Measurements from ENCODE around the gene ANKRD16. TPM values are rescaled to one million over a fixed set of nuclear protein-coding genes. Genes with fewer than 3 reads are reported as not detected.
A peak's percentile ranks its signal among the peaks of the same experiment; 100 is the strongest.
"Not testable (repeated sequence)": the region's sequence is repeated elsewhere in the genome, so short reads cannot be mapped to it uniquely, and the experiment has no call there.

Gene ANKRD16
- total RNA-seq, 1 donor from 2014 or later, result 6.0 TPM

GRCh38 chr10:5903563-5903962, 13.9 kb upstream of the ANKRD16 start:
- DNase-seq (ENCODE audit: low spot score), result no peak

GRCh38 chr10:5902511-5903274, 13.0 kb upstream of the ANKRD16 start:
- DNase-seq (ENCODE audit: low spot score), result no peak

GRCh38 chr10:5900247-5900646, 10.6 kb upstream of the ANKRD16 start:
- no peak for DNase-seq (ENCODE audit: low spot score)

- no peak for DNase-seq (ENCODE audit: low spot score)
Measured at GRCh38 chr10:5898163-5898562, 8.5 kb upstream of the ANKRD16 start.

GRCh38 chr10:5897504-5897903, 7.8 kb upstream of the ANKRD16 start:
- no peak for DNase-seq (ENCODE audit: low spot score)

GRCh38 chr10:5897053-5897340, 7.3 kb upstream of the ANKRD16 start:
- no peak for DNase-seq (ENCODE audit: low spot score)

- no peak for DNase-seq (ENCODE audit: low spot score)
Measured at GRCh38 chr10:5896208-5897052, 6.7 kb upstream of the ANKRD16 start.

GRCh38 chr10:5895804-5896203, 6.1 kb upstream of the ANKRD16 start:
- DNase-seq (ENCODE audit: low spot score), result no peak

- no peak for DNase-seq (ENCODE audit: low spot score)
Measured at GRCh38 chr10:5895365-5895764, 5.7 kb upstream of the ANKRD16 start.

GRCh38 chr10:5894873-5895272, 5.2 kb upstream of the ANKRD16 start:
- DNase-seq (ENCODE audit: low spot score), result no peak

GRCh38 chr10:5894403-5894802, 4.7 kb upstream of the ANKRD16 start:
- no peak for DNase-seq (ENCODE audit: low spot score)

- DNase-seq (ENCODE audit: low spot score), result no peak
Measured at GRCh38 chr10:5893321-5893720, 3.6 kb upstream of the ANKRD16 start.

- DNase-seq (ENCODE audit: low spot score), result no peak
Measured at GRCh38 chr10:5892007-5892406, 2.3 kb upstream of the ANKRD16 start.

GRCh38 chr10:5891009-5891408, 1.3 kb upstream of the ANKRD16 start:
- DNase-seq (ENCODE audit: low spot score), result peak; percentile 7

- peak; percentile 15 for DNase-seq (ENCODE audit: low spot score)
Measured at GRCh38 chr10:5890452-5890915, 791 bp upstream of the ANKRD16 start.

- peak; percentile 28 for DNase-seq (ENCODE audit: low spot score)
Measured at GRCh38 chr10:5888843-5889623, 660 bp downstream of the ANKRD16 start.

- DNase-seq (ENCODE audit: low spot score), result no peak
Measured at GRCh38 chr10:5888351-5888750, 1.3 kb downstream of the ANKRD16 start.

GRCh38 chr10:5887641-5888040, 2.1 kb downstream of the ANKRD16 start:
- no peak for DNase-seq (ENCODE audit: low spot score)

GRCh38 chr10:5887029-5887428, 2.7 kb downstream of the ANKRD16 start:
- no peak for DNase-seq (ENCODE audit: low spot score)

- no peak for DNase-seq (ENCODE audit: low spot score)
Measured at GRCh38 chr10:5885619-5886018, 4.1 kb downstream of the ANKRD16 start.

GRCh38 chr10:5882961-5883360, 6.7 kb downstream of the ANKRD16 start:
- no peak for DNase-seq (ENCODE audit: low spot score)

GRCh38 chr10:5877041-5877440, 12.7 kb downstream of the ANKRD16 start:
- not testable (repeated sequence) for DNase-seq (ENCODE audit: low spot score)
